Measurements from ENCODE around the gene RPL13A.
A peak's percentile ranks its signal among the peaks of the same experiment; 100 is the strongest.

Gene RPL13A

GRCh38 chr19:49514151-49514550, 26.7 kb downstream of the RPL13A start:
- no peak for TF ChIP-seq CTCF (IDR thresholded peaks at IDR 0.05)
- Histone ChIP-seq H3K9me3 (no peaks in the 10 kb centered on the region), H3K4me3 (peak overlapping the region; percentile 68 to 82), H3K4me1 (peaks cover 0 to 28% (median 19%) of the 10 kb centered on the region in 4 donors), H3K27ac (peak overlapping the region in 1 of 2 donors; percentile 88), H3K27me3 (no peaks in the 10 kb centered on the region), H3K36me3 (peaks cover 0 to 19% (median 0%) of the 10 kb centered on the region in 3 donors)
- intact Hi-C loops (cut with DNase I; ENCODE audit: low total_unique reads), result loop anchor here (5.0 kb wide), 1 partner anchor 163 kb away; the partner anchor contains the start of gene PRMT1
- DNase-seq, result no peak

GRCh38 chr19:49515767-49516166, 28.4 kb downstream of the RPL13A start:
- H3K9me3 ChIP-seq, result no peaks in the 10 kb centered on the region
- peaks cover 0 to 32% (median 5%) of the 10 kb centered on the region in 3 donors for H3K36me3 ChIP-seq
- H3K27ac ChIP-seq, result no peak overlapping the region
- H3K27me3 ChIP-seq, result no peaks in the 10 kb centered on the region
- peak; percentile 75 to 81 for DNase-seq
- no peak for TF ChIP-seq CTCF (IDR thresholded peaks at IDR 0.05)
- no peak overlapping the region for H3K4me3 ChIP-seq
- peaks cover 0 to 28% (median 19%) of the 10 kb centered on the region in 4 donors for H3K4me1 ChIP-seq
- intact Hi-C loops (cut with DNase I; ENCODE audit: low total_unique reads), result no loop called here

GRCh38 chr19:49518033-49518432, 30.6 kb downstream of the RPL13A start:
- no peaks in the 10 kb centered on the region for H3K9me3 ChIP-seq
- no peak for DNase-seq
- H3K27ac ChIP-seq, result no peak overlapping the region
- no peak overlapping the region for H3K4me3 ChIP-seq
- H3K36me3 ChIP-seq, result peaks cover 0 to 47% (median 9%) of the 10 kb centered on the region in 3 donors
- intact Hi-C loops (cut with DNase I; ENCODE audit: low total_unique reads), result no loop called here
- peaks cover 0 to 19% (median 11%) of the 10 kb centered on the region in 4 donors for H3K4me1 ChIP-seq
- no peaks in the 10 kb centered on the region for H3K27me3 ChIP-seq
- no peak for TF ChIP-seq CTCF (IDR thresholded peaks at IDR 0.05)

- peak; percentile 53 to 74 for DNase-seq
- peaks cover 0 to 61% (median 9%) of the 10 kb centered on the region in 3 donors for H3K36me3 ChIP-seq
- no peaks in the 10 kb centered on the region for H3K4me1 ChIP-seq
- intact Hi-C loops (cut with DNase I; ENCODE audit: low total_unique reads), result no loop called here
- H3K27me3 ChIP-seq, result no peaks in the 10 kb centered on the region
- H3K27ac ChIP-seq, result no peak overlapping the region
- no peak overlapping the region for H3K4me3 ChIP-seq
- no peak for TF ChIP-seq CTCF (IDR thresholded peaks at IDR 0.05)
- no peaks in the 10 kb centered on the region for H3K9me3 ChIP-seq
These were observed 33.4 kb downstream of the RPL13A start for GRCh38 chr19:49520705-49521319.

DNA sequence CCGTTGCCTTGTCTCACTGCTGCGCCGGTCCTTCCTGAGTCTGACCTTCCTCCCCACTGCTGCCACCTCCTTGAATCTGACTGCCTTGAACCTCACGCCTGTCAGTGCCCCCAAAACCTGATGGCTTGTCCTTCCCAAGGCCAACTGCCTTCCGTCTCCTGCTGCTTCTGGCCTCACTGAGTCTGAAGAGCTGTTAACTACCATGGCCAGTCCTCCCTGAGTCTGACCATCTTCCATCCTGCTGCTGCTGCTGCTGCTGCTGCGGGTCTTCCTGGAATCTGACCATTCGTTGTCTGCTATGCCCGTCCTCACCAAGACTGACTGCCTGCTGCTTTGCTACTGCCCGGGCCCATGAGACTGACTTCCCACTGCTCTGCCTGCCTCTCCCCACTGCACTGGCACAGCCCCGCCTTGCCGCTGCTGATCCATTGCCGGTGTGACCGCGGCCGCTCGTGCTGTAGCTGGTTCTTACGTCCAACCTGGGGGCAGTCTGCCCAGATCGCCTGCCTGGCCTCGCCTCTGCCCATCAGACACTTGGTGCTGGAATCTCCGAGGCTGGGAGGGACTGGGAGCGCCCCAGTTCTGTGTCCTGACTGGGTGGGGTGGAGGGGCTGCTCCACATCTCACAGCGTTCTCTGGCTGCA, 37.5 kb downstream of the RPL13A start:
- Histone ChIP-seq H3K4me1 (peaks cover 0 to 18% (median 8%) of the 10 kb centered on the region in 4 donors), H3K27me3 (no peaks in the 10 kb centered on the region), H3K36me3 (peaks cover 0 to 44% (median 9%) of the 10 kb centered on the region in 3 donors), H3K4me3 (no peak overlapping the region), H3K27ac (no peak overlapping the region), H3K9me3 (no peaks in the 10 kb centered on the region)
- TF ChIP-seq CTCF (IDR thresholded peaks at IDR 0.05), result no peak
- intact Hi-C loops (cut with DNase I; ENCODE audit: low total_unique reads), result no loop called here
- no peak for DNase-seq
